ENCODE measurements around the gene SLIT1.
A peak's percentile ranks its signal among the peaks of the same experiment; 100 is the strongest.
"Not testable (repeated sequence)": the region's sequence is repeated elsewhere in the genome, so short reads cannot be mapped to it uniquely, and the experiment has no call there.

The SLIT1 gene

GRCh38 chr10:97039538-97040247 lies 146.1 kb downstream of the SLIT1 start:
- DNase-seq: no peak

- DNase-seq: no peak
These were observed 147.1 kb downstream of the SLIT1 start for GRCh38 chr10:97038688-97039087.

- DNase-seq: peak; percentile 75
These were observed 148.1 kb downstream of the SLIT1 start for GRCh38 chr10:97037365-97038361.

GRCh38 chr10:97034958-97035769 lies 150.6 kb downstream of the SLIT1 start:
- no peak for DNase-seq

- DNase-seq: no peak
These were observed 151.5 kb downstream of the SLIT1 start for GRCh38 chr10:97034301-97034700.

- DNase-seq: not testable (repeated sequence)
These were observed 151.9 kb downstream of the SLIT1 start for GRCh38 chr10:97033841-97034240.

- DNase-seq: no peak
These were observed 153.1 kb downstream of the SLIT1 start for GRCh38 chr10:97032624-97033023.

- no peak for DNase-seq
These were observed 154.3 kb downstream of the SLIT1 start for GRCh38 chr10:97031459-97031858.

GRCh38 chr10:97030894-97031293 lies 154.9 kb downstream of the SLIT1 start:
- DNase-seq: no peak

- no peak for DNase-seq
These were observed 156.5 kb downstream of the SLIT1 start for GRCh38 chr10:97029271-97029670.

- no peak for DNase-seq
These were observed 157.0 kb downstream of the SLIT1 start for GRCh38 chr10:97028832-97029178.

- DNase-seq: no peak
These were observed 157.5 kb downstream of the SLIT1 start for GRCh38 chr10:97028126-97028831.

- peak; percentile 35 for DNase-seq
These were observed 160.0 kb downstream of the SLIT1 start for GRCh38 chr10:97025613-97026242.

- DNase-seq: no peak
These were observed 161.3 kb downstream of the SLIT1 start for GRCh38 chr10:97024168-97025073.

GRCh38 chr10:97023401-97024167 lies 162.2 kb downstream of the SLIT1 start:
- no peak for DNase-seq

- DNase-seq: no peak
These were observed 163.1 kb downstream of the SLIT1 start for GRCh38 chr10:97022616-97023015.

- no peak for DNase-seq
These were observed 165.0 kb downstream of the SLIT1 start for GRCh38 chr10:97020452-97021400.

GRCh38 chr10:97019213-97019844 lies 166.4 kb downstream of the SLIT1 start:
- DNase-seq: no peak

All from NCI-H1436 (cell line).